ENCODE data around the gene TMEM200A.

TMEM200A gene

GRCh38 chr6:130431346-130431852, 65.6 kb downstream of the TMEM200A start:
- Mint-ChIP-seq H3K27ac (no peak overlapping the region), H3K4me1 (no peaks in the 10 kb centered on the region), H3K4me3 (no peak overlapping the region), H3K27me3 (no peaks in the 10 kb centered on the region), H3K36me3 (no peaks in the 10 kb centered on the region), H3K9me3 (no peaks in the 10 kb centered on the region)
- no peak for ATAC-seq

GRCh38 chr6:130432838-130433237, 67.0 kb downstream of the TMEM200A start:
- Mint-ChIP-seq H3K4me3 (no peak overlapping the region), H3K36me3 (no peaks in the 10 kb centered on the region)
- ATAC-seq, result no peak

GRCh38 chr6:130434174-130434873, 68.5 kb downstream of the TMEM200A start:
- Mint-ChIP-seq H3K27ac (no peak overlapping the region), H3K36me3 (no peaks in the 10 kb centered on the region), H3K9me3 (no peaks in the 10 kb centered on the region), H3K4me3 (no peak overlapping the region), H3K4me1 (no peaks in the 10 kb centered on the region), H3K27me3 (no peaks in the 10 kb centered on the region)
- no peak for ATAC-seq

More at GRCh38 chr6:130432838-130433237, 67.0 kb downstream of the TMEM200A start:
- H3K27ac Mint-ChIP-seq, result no peak overlapping the region
- no peaks in the 10 kb centered on the region for H3K27me3 Mint-ChIP-seq
- no peaks in the 10 kb centered on the region for H3K9me3 Mint-ChIP-seq
- no peaks in the 10 kb centered on the region for H3K4me1 Mint-ChIP-seq

GRCh38 chr6:130435181-130435580, 69.4 kb downstream of the TMEM200A start:
- H3K4me1 Mint-ChIP-seq, result no peaks in the 10 kb centered on the region
- no peak overlapping the region for H3K27ac Mint-ChIP-seq
- H3K27me3 Mint-ChIP-seq, result no peaks in the 10 kb centered on the region
- no peaks in the 10 kb centered on the region for H3K36me3 Mint-ChIP-seq
- ATAC-seq, result no peak
- H3K4me3 Mint-ChIP-seq, result no peak overlapping the region
- H3K9me3 Mint-ChIP-seq, result no peaks in the 10 kb centered on the region

DNA sequence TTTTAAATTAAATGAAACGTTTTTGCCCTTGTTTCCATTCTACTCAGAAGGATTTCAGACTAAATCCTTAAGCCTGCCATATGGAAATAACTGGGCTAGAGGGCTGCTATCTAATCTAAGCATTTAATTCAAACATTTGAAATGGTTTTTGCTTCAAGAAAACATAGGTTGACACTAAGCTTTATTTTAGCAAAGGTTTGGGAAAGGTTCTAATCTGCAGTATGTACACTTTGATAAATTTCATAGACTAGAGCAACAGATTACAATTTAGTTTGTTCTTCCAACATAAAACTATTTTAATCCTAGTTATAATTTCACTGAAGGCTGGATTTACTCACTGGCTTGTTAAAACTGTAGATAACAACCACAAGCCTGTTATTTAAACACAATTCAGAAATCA, 72.1 kb downstream of the TMEM200A start:
- no peak for ATAC-seq
- Mint-ChIP-seq H3K27ac (no peak overlapping the region), H3K4me3 (no peak overlapping the region), H3K4me1 (no peaks in the 10 kb centered on the region), H3K9me3 (no peaks in the 10 kb centered on the region), H3K36me3 (no peaks in the 10 kb centered on the region), H3K27me3 (no peaks in the 10 kb centered on the region)

GRCh38 chr6:130447374-130447773, 81.6 kb downstream of the TMEM200A start:
- Mint-ChIP-seq H3K9me3 (no peaks in the 10 kb centered on the region), H3K27me3 (no peaks in the 10 kb centered on the region), H3K27ac (no peak overlapping the region), H3K4me1 (no peaks in the 10 kb centered on the region), H3K36me3 (no peaks in the 10 kb centered on the region), H3K4me3 (no peak overlapping the region)
- no peak for ATAC-seq

DNA sequence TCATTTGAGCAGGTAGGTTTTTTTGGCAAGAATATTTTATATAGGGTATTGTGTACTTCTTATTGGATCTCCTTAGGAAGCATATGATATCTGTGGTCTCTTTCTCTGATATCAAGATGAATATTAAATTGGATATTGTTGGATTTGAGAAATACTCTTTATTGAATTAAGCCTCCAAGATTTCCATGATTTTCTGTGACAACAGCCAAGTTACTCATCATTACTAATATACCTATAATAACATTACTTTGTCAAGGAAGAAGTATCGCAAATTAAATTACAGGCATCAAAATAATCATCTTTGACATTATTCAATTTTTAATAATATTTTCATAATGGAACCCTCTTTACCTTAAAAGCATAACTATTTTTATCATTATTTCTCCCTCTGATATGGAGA, 86.5 kb downstream of the TMEM200A start:
- Mint-ChIP-seq H3K9me3 (no peaks in the 10 kb centered on the region), H3K4me1 (no peaks in the 10 kb centered on the region), H3K4me3 (no peak overlapping the region), H3K36me3 (no peaks in the 10 kb centered on the region), H3K27me3 (no peaks in the 10 kb centered on the region), H3K27ac (no peak overlapping the region)
- no peak for ATAC-seq

DNA sequence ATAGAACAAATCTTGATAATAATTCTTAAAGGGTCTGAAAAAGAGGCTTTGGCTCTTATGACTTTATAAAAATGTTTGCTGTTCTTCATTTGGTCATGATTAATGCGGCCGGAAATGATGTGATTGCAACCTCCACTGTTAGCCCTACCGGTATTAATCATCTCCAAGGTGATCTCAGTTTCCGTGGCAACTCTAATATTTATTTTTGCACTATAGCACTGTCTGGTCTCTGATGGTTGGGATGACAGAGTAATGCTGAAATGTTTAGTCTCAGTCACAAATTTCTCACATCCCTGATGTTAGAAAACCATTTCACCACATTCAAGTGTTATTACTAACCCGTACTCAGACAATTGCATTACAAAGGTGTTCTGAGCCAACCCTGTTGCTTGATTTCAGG, 87.4 kb downstream of the TMEM200A start:
- Mint-ChIP-seq H3K27me3 (no peaks in the 10 kb centered on the region), H3K27ac (no peak overlapping the region)
- ATAC-seq, result no peak

DNA sequence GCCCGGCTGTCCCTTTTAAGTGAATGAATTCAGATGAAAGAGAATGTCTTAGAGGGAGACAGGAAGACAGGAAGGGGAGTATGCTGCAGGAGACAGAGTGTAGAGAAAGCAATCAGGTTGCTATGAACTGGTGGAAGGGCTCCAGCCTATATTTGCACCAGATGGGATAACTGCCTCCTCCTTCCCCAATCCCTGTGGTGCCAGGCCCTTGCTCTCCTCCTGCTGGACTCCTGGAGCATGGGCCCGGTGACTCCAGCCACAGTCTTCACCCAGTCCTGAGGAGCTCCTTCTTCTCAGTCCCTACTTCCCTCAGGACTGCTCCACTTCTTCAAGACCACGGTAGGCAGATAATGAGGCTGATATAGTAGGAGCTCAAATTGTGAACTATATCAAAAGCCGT, 91.8 kb downstream of the TMEM200A start:
- H3K4me1 Mint-ChIP-seq, result no peaks in the 10 kb centered on the region
- no peaks in the 10 kb centered on the region for H3K36me3 Mint-ChIP-seq
- no peak for ATAC-seq
- no peak overlapping the region for H3K4me3 Mint-ChIP-seq
- H3K27me3 Mint-ChIP-seq, result no peaks in the 10 kb centered on the region
- H3K9me3 Mint-ChIP-seq, result no peaks in the 10 kb centered on the region
- no peak overlapping the region for H3K27ac Mint-ChIP-seq

More for the DNA sequence above, 87.4 kb downstream of the TMEM200A start:
- H3K36me3 Mint-ChIP-seq, result no peaks in the 10 kb centered on the region
- H3K4me3 Mint-ChIP-seq, result no peak overlapping the region
- no peaks in the 10 kb centered on the region for H3K9me3 Mint-ChIP-seq
- no peaks in the 10 kb centered on the region for H3K4me1 Mint-ChIP-seq

- Mint-ChIP-seq H3K27me3 (no peaks in the 10 kb centered on the region), H3K4me1 (no peaks in the 10 kb centered on the region), H3K9me3 (no peaks in the 10 kb centered on the region), H3K4me3 (no peak overlapping the region), H3K27ac (no peak overlapping the region), H3K36me3 (no peaks in the 10 kb centered on the region)
- ATAC-seq, result no peak
Observed at GRCh38 chr6:130459316-130459715, 93.5 kb downstream of the TMEM200A start.

- no peak for ATAC-seq
- Mint-ChIP-seq H3K27me3 (no peaks in the 10 kb centered on the region), H3K36me3 (no peaks in the 10 kb centered on the region), H3K4me3 (no peak overlapping the region), H3K4me1 (no peaks in the 10 kb centered on the region), H3K9me3 (no peaks in the 10 kb centered on the region), H3K27ac (no peak overlapping the region)
Observed at GRCh38 chr6:130460934-130461333, 95.1 kb downstream of the TMEM200A start.

DNA sequence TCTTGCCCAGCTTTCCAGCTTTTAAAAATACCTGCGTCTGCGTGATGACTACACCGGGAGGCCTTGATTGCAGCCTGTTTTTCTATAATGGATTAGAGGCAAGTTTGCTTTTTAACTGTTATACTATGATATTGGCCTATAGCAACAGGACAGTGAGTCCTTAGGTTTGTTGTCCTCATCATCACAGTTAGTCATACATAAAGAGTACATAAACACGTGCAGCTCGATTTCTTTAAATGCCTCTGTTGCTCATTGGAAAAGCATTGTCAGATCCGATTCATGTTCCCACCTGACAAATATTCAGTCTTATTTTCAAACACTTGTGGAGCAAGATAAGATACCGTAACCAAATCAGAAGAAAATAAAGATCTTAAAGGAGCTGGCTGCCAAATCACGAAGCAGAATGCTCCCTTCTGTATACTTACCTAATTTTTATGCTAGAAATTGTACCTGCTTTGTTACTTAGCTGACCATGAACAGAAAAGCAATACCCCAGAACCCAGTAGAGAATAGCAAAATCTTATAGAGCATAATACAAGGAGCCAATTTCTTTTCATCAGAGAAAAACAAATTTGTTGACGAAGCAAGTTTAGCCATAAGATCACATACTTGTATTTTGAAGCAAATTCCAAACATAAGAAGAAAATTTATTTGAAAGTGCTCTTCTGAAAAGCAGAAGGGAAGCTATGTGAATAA, 100.4 kb downstream of the TMEM200A start:
- Mint-ChIP-seq H3K36me3 (no peaks in the 10 kb centered on the region), H3K9me3 (no peaks in the 10 kb centered on the region), H3K4me1 (no peaks in the 10 kb centered on the region), H3K27ac (no peak overlapping the region), H3K27me3 (no peaks in the 10 kb centered on the region), H3K4me3 (no peak overlapping the region)
- no peak for ATAC-seq

GRCh38 chr6:130466748-130467061, 100.9 kb downstream of the TMEM200A start:
- Mint-ChIP-seq H3K4me1 (no peaks in the 10 kb centered on the region), H3K27me3 (no peaks in the 10 kb centered on the region), H3K4me3 (no peak overlapping the region), H3K27ac (no peak overlapping the region), H3K36me3 (no peaks in the 10 kb centered on the region), H3K9me3 (no peaks in the 10 kb centered on the region)
- ATAC-seq, result no peak

- no peak overlapping the region for H3K27ac Mint-ChIP-seq
Observed at GRCh38 chr6:130467146-130468050, 101.6 kb downstream of the TMEM200A start.

GRCh38 chr6:130470766-130471165, 104.9 kb downstream of the TMEM200A start:
- ATAC-seq, result no peak
- Mint-ChIP-seq H3K27ac (no peak overlapping the region), H3K9me3 (peaks cover 8% of the 10 kb centered on the region), H3K4me3 (no peak overlapping the region), H3K36me3 (no peaks in the 10 kb centered on the region), H3K27me3 (peaks cover 8% of the 10 kb centered on the region), H3K4me1 (no peaks in the 10 kb centered on the region)

More at GRCh38 chr6:130467146-130468050, 101.6 kb downstream of the TMEM200A start:
- Mint-ChIP-seq H3K9me3 (peaks cover 3% of the 10 kb centered on the region), H3K4me1 (no peaks in the 10 kb centered on the region), H3K36me3 (no peaks in the 10 kb centered on the region), H3K27me3 (peaks cover 5% of the 10 kb centered on the region), H3K4me3 (no peak overlapping the region)
- ATAC-seq, result peak; percentile 18

Measured in stimulated activated memory B cell treated with anti-CD40 and anti-IgM and Interleukin-4, amounts not matched to agents 10 μg/mL and 1 μg/mL and 100 μg/mL, for 72 hours (primary cell).